Ishikawa (cell line): ENCODE results near the gene SCRT2.

ENCODE experiments used
- CEBPB ChIP-seq: IDR thresholded peaks from 2 replicates; pipeline ENCODE4 v1.6.1; 2012
- CREB1 ChIP-seq: IDR thresholded peaks from 2 replicates; pipeline ENCODE4 v1.6.1; 2012; ENCODE audit warnings: low read depth
- EGR1 ChIP-seq: IDR thresholded peaks from 2 replicates; pipeline ENCODE4 v1.6.1; 2012
- EP300 ChIP-seq: IDR thresholded peaks from 2 replicates; pipeline ENCODE4 v1.6.1; 2012; ENCODE audit warnings: borderline replicate concordance
- NFIC ChIP-seq: IDR thresholded peaks from 2 replicates; pipeline ENCODE4 v1.6.1; 2012
- RAD21 ChIP-seq: IDR thresholded peaks from 2 replicates; pipeline ENCODE4 v1.6.1; 2012; ENCODE audit warnings: low read depth
- REST ChIP-seq: IDR thresholded peaks from 2 replicates; pipeline ENCODE4 v1.6.1; 2012; ENCODE audit warnings: low read depth, mild to moderate bottlenecking
- TAF1 ChIP-seq: IDR thresholded peaks from 2 replicates; pipeline ENCODE4 v1.6.1; 2012; ENCODE audit warnings: low read depth, mild to moderate bottlenecking
- TCF12 ChIP-seq: IDR thresholded peaks from 2 replicates; pipeline ENCODE4 v1.6.1; 2012; ENCODE audit warnings: low read depth
- YY1 ChIP-seq: IDR thresholded peaks from 2 replicates; pipeline ENCODE4 v1.6.1; 2012; ENCODE audit warnings: low read depth
- ZBTB7A ChIP-seq: IDR thresholded peaks from 2 replicates; pipeline ENCODE4 v1.6.1; 2012; ENCODE audit warnings: low read depth
- TF ChIP-seq, protein P1 (sequence below): IDR thresholded peaks from 2 replicates; pipeline ENCODE4 v1.6.1; 2012

- TF ChIP-seq YY1 (no peak), EGR1 (no peak), TAF1 (no peak), NFIC (no peak), REST (no peak), TCF12 (no peak), EP300 (no peak), CREB1 (no peak), ZBTB7A (no peak), RAD21 (no peak), CEBPB (no peak)
- TF ChIP-seq, protein P1, sequence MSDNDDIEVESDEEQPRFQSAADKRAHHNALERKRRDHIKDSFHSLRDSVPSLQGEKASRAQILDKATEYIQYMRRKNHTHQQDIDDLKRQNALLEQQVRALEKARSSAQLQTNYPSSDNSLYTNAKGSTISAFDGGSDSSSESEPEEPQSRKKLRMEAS: no peak
Observed at GRCh38 chr20:719816-720215, 44.2 kb upstream of the SCRT2 start.
